HEK293 (cell line): ENCODE results near the gene NXN.

ENCODE experiments used
- CTCF ChIA-PET: fragments of 350-600 bp; formaldehyde crosslinking; extraction: SDS; loops from one replicate; lab custom pipeline; 2021; ENCODE audit warnings: antibody characterized with exemption; lab: Yijun Ruan, JAX
- POLR2A ChIA-PET: fragments of 300-600 bp; formaldehyde crosslinking; extraction: SDS; loops from one replicate; lab custom pipeline; 2020; ENCODE audit warnings: antibody characterized with exemption, inconsistent platforms; lab: Yijun Ruan, JAX
- H3K27ac ChIP-seq: fragments of 200-500 bp; sonication (Bioruptor generic); 2 replicates; pipeline ENCODE4 v1.5.1; 2014; ENCODE audit warnings: low read depth, low read length, control low read depth, inconsistent platforms; ENCODE audit errors: extremely low read depth
- H3K36me3 ChIP-seq, 2 experiments: fragments of 200-500 bp in 1 of 2; sonication (Bioruptor generic) in 1 of 2; 1 replicate in 1 of 2; 2 replicates in 1 of 2; pipeline ENCODE4 v1.5.1; 2014 to 2017; ENCODE audit warnings: inconsistent platforms in 2 of 2, low read length in 2 of 2; ENCODE audit not compliant: control insufficient read depth in 2 of 2, insufficient read depth in 1 of 2
- H3K4me1 ChIP-seq: fragments of 200-500 bp; sonication (Bioruptor generic); 2 replicates; pipeline ENCODE4 v1.5.1; 2014; ENCODE audit warnings: mild to moderate bottlenecking, low read length, inconsistent platforms; ENCODE audit not compliant: control insufficient read depth, insufficient read depth
- H3K4me3 ChIP-seq: 2 replicates; pipeline ENCODE4 v1.5.1; 2011; ENCODE audit warnings: low read depth, mild to moderate bottlenecking, control low read depth, low read length, moderate library complexity
- H3K9me3 ChIP-seq: fragments of 200-500 bp; sonication (Bioruptor generic); 2 replicates; pipeline ENCODE4 v1.5.1; 2014; ENCODE audit warnings: low read depth, low read length, inconsistent platforms; ENCODE audit not compliant: control insufficient read depth, insufficient read depth
- BCL11B ChIP-seq: fragments of 450-650 bp; formaldehyde crosslinking; IDR thresholded peaks from 2 replicates; pipeline ENCODE4 v1.5.1; 2016; ENCODE audit warnings: low read depth, missing biosample characterization, missing genetic modification characterization
- GLIS1 ChIP-seq: fragments of 450-650 bp; formaldehyde crosslinking; IDR thresholded peaks from 2 replicates; pipeline ENCODE4 v1.5.1; 2016; ENCODE audit warnings: missing biosample characterization, missing genetic modification characterization
- PRDM2 ChIP-seq: fragments of 450-650 bp; formaldehyde crosslinking; IDR thresholded peaks from 2 replicates; pipeline ENCODE4 v1.5.1; 2016; ENCODE audit warnings: missing biosample characterization, missing genetic modification characterization, borderline replicate concordance
- SP3 ChIP-seq: fragments of 450-650 bp; formaldehyde crosslinking; IDR thresholded peaks from 2 replicates; pipeline ENCODE4 v1.5.1; 2016; ENCODE audit warnings: missing biosample characterization, missing genetic modification characterization
- SP7 ChIP-seq: fragments of 450-650 bp; formaldehyde crosslinking; IDR thresholded peaks from 2 replicates; pipeline ENCODE4 v1.5.1; 2016; ENCODE audit warnings: missing biosample characterization, missing genetic modification characterization
- WT1 ChIP-seq: fragments of 450-650 bp; formaldehyde crosslinking; IDR thresholded peaks from 2 replicates; pipeline ENCODE4 v1.5.1; 2016; ENCODE audit warnings: missing biosample characterization, missing genetic modification characterization
- ZBTB17 ChIP-seq: fragments of 450-650 bp; formaldehyde crosslinking; IDR thresholded peaks from 2 replicates; pipeline ENCODE4 v1.5.1; 2016; ENCODE audit warnings: missing biosample characterization, missing genetic modification characterization
- ZFP69B ChIP-seq: fragments of 450-650 bp; formaldehyde crosslinking; IDR thresholded peaks from 2 replicates; pipeline ENCODE4 v1.5.1; 2016; ENCODE audit warnings: missing biosample characterization, missing genetic modification characterization
- ZNF133 ChIP-seq: fragments of 450-650 bp; formaldehyde crosslinking; IDR thresholded peaks from 2 replicates; pipeline ENCODE4 v1.5.1; 2016; ENCODE audit warnings: missing biosample characterization, missing genetic modification characterization
- ZNF140 ChIP-seq: fragments of 450-650 bp; formaldehyde crosslinking; IDR thresholded peaks from 2 replicates; pipeline ENCODE4 v1.5.1; 2016; ENCODE audit warnings: missing biosample characterization, missing genetic modification characterization
- ZNF155 ChIP-seq: fragments of 450-650 bp; formaldehyde crosslinking; IDR thresholded peaks from 2 replicates; pipeline ENCODE4 v1.5.1; 2016; ENCODE audit warnings: missing biosample characterization, missing genetic modification characterization
- ZNF169 ChIP-seq: fragments of 450-650 bp; formaldehyde crosslinking; IDR thresholded peaks from 2 replicates; pipeline ENCODE4 v1.5.1; 2016; ENCODE audit warnings: missing biosample characterization, missing genetic modification characterization
- ZNF292 ChIP-seq: fragments of 450-650 bp; formaldehyde crosslinking; IDR thresholded peaks from 2 replicates; pipeline ENCODE4 v1.5.1; 2016; ENCODE audit warnings: low read depth, missing biosample characterization, missing genetic modification characterization, borderline replicate concordance
- ZNF341 ChIP-seq: fragments of 450-650 bp; formaldehyde crosslinking; IDR thresholded peaks from 2 replicates; pipeline ENCODE4; 2016; ENCODE audit warnings: low read depth, missing biosample characterization, missing genetic modification characterization
- ZNF501 ChIP-seq: fragments of 450-650 bp; formaldehyde crosslinking; IDR thresholded peaks from 2 replicates; pipeline ENCODE4 v1.5.1; 2016; ENCODE audit warnings: missing biosample characterization, missing genetic modification characterization
- ZNF510 ChIP-seq: fragments of 450-650 bp; formaldehyde crosslinking; IDR thresholded peaks from 2 replicates; pipeline ENCODE4 v1.5.1; 2018; ENCODE audit warnings: mild to moderate bottlenecking, missing genetic modification characterization, missing biosample characterization; ENCODE audit not compliant: insufficient replicate concordance
- ZNF596 ChIP-seq: fragments of 450-650 bp; IDR thresholded peaks from 2 replicates; pipeline ENCODE4 v1.5.0; 2018; ENCODE audit warnings: missing biosample characterization, mild to moderate bottlenecking, missing genetic modification characterization, moderate library complexity
- ZNF600 ChIP-seq: fragments of 450-650 bp; formaldehyde crosslinking; IDR thresholded peaks from 2 replicates; pipeline ENCODE4 v1.5.1; 2016; ENCODE audit warnings: missing biosample characterization, missing genetic modification characterization
- ZSCAN30 ChIP-seq: fragments of 450-650 bp; IDR thresholded peaks from 2 replicates; pipeline ENCODE4 v1.5.1; 2018; ENCODE audit warnings: missing biosample characterization, mild to moderate bottlenecking, missing genetic modification characterization, moderate library complexity
- TF ChIP-seq, protein P1 (sequence below): fragments of 450-650 bp; formaldehyde crosslinking; IDR thresholded peaks from 2 replicates; pipeline ENCODE4 v1.5.1; 2016; ENCODE audit warnings: missing biosample characterization, missing genetic modification characterization
- TF ChIP-seq, protein P2 (sequence below): fragments of 450-650 bp; formaldehyde crosslinking; conservative IDR thresholded peaks from 2 replicates; pipeline ENCODE4 v1.5.1; 2016; ENCODE audit warnings: low read depth, missing biosample characterization, missing genetic modification characterization

NXN gene

GRCh38 chr17:956905-957304, 22.7 kb downstream of the NXN start (continued):
- TF ChIP-seq, protein P1, sequence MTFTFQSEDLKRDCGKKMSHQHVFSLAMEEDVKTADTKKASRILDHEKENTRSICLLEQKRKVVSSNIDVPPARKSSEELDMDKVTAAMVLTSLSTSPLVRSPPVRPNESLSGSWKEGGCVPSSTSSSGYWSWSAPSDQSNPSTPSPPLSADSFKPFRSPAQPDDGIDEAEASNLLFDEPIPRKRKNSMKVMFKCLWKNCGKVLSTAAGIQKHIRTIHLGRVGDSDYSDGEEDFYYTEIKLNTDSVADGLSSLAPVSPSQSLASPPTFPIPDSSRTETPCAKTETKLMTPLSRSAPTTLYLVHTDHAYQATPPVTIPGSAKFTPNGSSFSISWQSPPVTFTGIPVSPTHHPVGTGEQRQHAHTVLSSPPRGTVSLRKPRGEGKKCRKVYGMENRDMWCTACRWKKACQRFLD, result no peak
- no peak for TF ChIP-seq ZNF341 (tag by site-specific recombination)
- no peak for TF ChIP-seq SP3 (tag by site-specific recombination)
- no peak for TF ChIP-seq ZNF133 (tag by site-specific recombination)
- no peak for TF ChIP-seq ZNF155
- no peak; the same call in 1 of the 2 replicates for TF ChIP-seq ZNF501 (tag by site-specific recombination)
- no peak for TF ChIP-seq ZNF292 (tag by site-specific recombination)
- TF ChIP-seq, protein P2, sequence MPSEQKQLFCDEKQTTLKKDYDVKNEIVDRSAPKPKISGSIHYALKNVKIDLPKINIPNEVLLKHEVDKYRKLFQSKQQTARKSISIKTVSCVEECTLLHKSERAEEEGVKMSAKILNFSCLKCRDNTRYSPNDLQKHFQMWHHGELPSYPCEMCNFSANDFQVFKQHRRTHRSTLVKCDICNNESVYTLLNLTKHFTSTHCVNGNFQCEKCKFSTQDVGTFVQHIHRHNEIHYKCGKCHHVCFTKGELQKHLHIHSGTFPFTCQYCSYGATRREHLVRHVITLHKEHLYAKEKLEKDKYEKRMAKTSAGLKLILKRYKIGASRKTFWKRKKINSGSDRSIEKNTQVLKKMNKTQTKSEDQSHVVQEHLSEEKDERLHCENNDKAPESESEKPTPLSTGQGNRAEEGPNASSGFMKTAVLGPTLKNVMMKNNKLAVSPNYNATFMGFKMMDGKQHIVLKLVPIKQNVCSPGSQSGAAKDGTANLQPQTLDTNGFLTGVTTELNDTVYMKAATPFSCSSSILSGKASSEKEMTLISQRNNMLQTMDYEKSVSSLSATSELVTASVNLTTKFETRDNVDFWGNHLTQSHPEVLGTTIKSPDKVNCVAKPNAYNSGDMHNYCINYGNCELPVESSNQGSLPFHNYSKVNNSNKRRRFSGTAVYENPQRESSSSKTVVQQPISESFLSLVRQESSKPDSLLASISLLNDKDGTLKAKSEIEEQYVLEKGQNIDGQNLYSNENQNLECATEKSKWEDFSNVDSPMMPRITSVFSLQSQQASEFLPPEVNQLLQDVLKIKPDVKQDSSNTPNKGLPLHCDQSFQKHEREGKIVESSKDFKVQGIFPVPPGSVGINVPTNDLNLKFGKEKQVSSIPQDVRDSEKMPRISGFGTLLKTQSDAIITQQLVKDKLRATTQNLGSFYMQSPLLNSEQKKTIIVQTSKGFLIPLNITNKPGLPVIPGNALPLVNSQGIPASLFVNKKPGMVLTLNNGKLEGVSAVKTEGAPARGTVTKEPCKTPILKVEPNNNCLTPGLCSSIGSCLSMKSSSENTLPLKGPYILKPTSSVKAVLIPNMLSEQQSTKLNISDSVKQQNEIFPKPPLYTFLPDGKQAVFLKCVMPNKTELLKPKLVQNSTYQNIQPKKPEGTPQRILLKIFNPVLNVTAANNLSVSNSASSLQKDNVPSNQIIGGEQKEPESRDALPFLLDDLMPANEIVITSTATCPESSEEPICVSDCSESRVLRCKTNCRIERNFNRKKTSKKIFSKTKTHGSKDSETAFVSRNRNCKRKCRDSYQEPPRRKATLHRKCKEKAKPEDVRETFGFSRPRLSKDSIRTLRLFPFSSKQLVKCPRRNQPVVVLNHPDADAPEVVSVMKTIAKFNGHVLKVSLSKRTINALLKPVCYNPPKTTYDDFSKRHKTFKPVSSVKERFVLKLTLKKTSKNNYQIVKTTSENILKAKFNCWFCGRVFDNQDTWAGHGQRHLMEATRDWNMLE, result no peak
- no peak for TF ChIP-seq ZNF169 (tag by site-specific recombination)
- TF ChIP-seq ZNF140 (tag by site-specific recombination), result no peak
- no peak for TF ChIP-seq ZNF510 (tag by site-specific recombination)
- TF ChIP-seq ZNF596 (tag by site-specific recombination), result 0 out of 2 replicates have a peak, but pooled peaks have one; percentile 29
- peak; percentile 90 for TF ChIP-seq SP7
- TF ChIP-seq ZSCAN30 (tag by site-specific recombination), result 0 out of 2 replicates have a peak, but pooled peaks have one; percentile 41
- peak; percentile 62 for TF ChIP-seq WT1 (tag by site-specific recombination)
- peak; percentile 58 for TF ChIP-seq ZBTB17 (tag by site-specific recombination)
- no peak for TF ChIP-seq ZFP69B

- no peaks in the 10 kb centered on the region for H3K9me3 ChIP-seq
- TF ChIP-seq PRDM2 (tag by site-specific recombination), result no peak
- peak; percentile 14; the same call in 1 of the 2 replicates for TF ChIP-seq ZNF600 (tag by site-specific recombination)
- TF ChIP-seq GLIS1 (tag by site-specific recombination), result peak; percentile 84
- TF ChIP-seq BCL11B (tag by site-specific recombination), result no peak
- H3K27ac ChIP-seq, result no peak overlapping the region
- ChIA-PET CTCF (no interaction called here), POLR2A (interaction anchor here (1.1 kb wide), 1 partner anchor 25 kb away, joined by 4 read pairs; the partner anchor contains the start of gene NXN)
- peaks cover 21% of the 10 kb centered on the region for H3K4me1 ChIP-seq
- no peak overlapping the region for H3K4me3 ChIP-seq
- no peaks in the 10 kb centered on the region for H3K36me3 ChIP-seq
Observed at GRCh38 chr17:954431-955164, 25.0 kb downstream of the NXN start.
